ENCODE data around the gene CNTN1.

- TF ChIP-seq, protein P1, sequence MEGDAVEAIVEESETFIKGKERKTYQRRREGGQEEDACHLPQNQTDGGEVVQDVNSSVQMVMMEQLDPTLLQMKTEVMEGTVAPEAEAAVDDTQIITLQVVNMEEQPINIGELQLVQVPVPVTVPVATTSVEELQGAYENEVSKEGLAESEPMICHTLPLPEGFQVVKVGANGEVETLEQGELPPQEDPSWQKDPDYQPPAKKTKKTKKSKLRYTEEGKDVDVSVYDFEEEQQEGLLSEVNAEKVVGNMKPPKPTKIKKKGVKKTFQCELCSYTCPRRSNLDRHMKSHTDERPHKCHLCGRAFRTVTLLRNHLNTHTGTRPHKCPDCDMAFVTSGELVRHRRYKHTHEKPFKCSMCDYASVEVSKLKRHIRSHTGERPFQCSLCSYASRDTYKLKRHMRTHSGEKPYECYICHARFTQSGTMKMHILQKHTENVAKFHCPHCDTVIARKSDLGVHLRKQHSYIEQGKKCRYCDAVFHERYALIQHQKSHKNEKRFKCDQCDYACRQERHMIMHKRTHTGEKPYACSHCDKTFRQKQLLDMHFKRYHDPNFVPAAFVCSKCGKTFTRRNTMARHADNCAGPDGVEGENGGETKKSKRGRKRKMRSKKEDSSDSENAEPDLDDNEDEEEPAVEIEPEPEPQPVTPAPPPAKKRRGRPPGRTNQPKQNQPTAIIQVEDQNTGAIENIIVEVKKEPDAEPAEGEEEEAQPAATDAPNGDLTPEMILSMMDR (IDR thresholded peaks at IDR 0.05 in 4 of 5, conservative IDR thresholded peaks at IDR 0.05 in 1 of 5) = no peak
- TF ChIP-seq POLR2A (IDR thresholded peaks at IDR 0.05) = no peak
Measured at GRCh38 chr12:40992158-40992557, 299.9 kb downstream of the CNTN1 start.

Data from gastrocnemius medialis (tissue), 4 donors.